Hematopoietic multipotent progenitor cell treated with erythropoietin and hydrocortisone succinate and interleukin-3 and kit ligand, for 8 days (in vitro differentiated cells): Measurements from ENCODE around the gene RPS28.
A peak's percentile ranks its signal among the peaks of the same experiment; 100 is the strongest.
"Not testable (repeated sequence)": the region's sequence is repeated elsewhere in the genome, so short reads cannot be mapped to it uniquely, and the experiment has no call there.

Source experiments
- DNase-seq: peaks from one replicate; pipeline ENCODE4 v3.0.0-alpha.2; 2015

The RPS28 gene

DNA sequence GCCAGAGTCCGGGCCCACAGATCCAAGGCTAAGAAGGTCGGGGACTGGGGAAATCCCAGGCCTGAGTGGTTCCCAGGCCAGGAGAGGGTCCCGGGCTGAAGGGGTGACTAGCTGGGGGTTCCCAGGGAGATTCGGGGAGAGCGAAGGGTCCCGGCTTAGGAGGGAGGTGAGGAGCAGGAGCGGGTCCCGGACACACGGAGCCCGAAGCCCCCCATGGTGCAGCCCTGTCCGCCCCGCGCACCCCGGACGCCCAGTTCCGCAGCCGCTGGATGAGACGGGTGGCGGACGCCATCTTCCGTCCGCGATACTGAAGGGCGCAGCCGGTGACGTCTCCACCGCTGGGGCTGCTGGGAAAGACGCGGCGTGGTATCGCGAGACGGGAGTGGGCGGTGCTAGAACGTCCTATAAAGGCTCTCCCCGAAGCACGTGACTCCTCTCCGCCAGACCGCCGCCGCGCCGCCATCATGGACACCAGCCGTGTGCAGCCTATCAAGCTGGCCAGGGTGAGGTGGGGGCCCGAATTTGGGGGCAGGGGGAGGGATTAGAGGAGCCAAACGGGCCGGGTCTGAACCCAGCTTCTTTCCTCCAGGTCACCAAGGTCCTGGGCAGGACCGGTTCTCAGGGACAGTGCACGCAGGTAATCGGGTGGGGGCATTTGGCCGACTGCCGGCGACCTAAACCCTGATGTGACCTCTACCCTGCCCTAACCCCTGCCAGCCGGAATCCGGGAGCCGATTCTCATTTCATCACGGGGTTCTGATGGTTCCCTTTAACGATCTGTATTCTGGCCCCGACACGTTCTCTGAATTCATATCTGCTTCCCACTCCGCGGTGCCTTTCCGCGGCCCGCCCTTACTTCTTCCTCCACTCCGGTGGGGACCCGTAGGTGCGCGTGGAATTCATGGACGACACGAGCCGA is at the start of gene RPS28, which contains the start of gene NDUFA7:
Gene RPS28 (plus strand): TSS at position 430 of the 919 bp plus-strand sequence. CDS start 35 bp downstream, at position 465.
Gene NDUFA7 (minus strand): TSS at position 309 of the 919 bp plus-strand sequence. CDS start 17 bp downstream, at position 292.
- peak; percentile 95 for DNase-seq

DNA sequence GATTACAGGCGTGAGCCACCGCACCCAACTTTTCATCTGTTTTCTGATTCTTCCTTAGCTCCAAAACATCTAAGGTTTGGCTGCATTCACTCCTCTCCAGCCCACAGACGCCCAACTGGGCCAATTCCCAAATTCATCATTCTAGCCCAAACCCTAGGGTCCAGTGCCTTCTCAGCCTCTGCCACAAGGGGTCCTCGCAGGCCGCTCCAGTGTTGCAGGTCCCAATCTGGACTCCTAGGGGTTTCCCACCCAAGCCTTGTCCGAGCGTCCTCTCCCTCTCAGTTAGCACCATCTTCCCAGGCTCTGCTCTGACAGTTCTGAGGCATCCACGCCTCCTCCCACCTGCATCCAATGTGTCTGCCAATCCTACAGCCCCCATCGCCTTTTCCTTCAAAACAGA is 44.8 kb upstream of the RPS28 start:
- DNase-seq, result not testable (repeated sequence)

GRCh38 chr19:8291337-8291736 is 30.0 kb upstream of the RPS28 start:
- not testable (repeated sequence) for DNase-seq

GRCh38 chr19:8302357-8302691 is 19.0 kb upstream of the RPS28 start:
- DNase-seq, result peak; percentile 59

DNA sequence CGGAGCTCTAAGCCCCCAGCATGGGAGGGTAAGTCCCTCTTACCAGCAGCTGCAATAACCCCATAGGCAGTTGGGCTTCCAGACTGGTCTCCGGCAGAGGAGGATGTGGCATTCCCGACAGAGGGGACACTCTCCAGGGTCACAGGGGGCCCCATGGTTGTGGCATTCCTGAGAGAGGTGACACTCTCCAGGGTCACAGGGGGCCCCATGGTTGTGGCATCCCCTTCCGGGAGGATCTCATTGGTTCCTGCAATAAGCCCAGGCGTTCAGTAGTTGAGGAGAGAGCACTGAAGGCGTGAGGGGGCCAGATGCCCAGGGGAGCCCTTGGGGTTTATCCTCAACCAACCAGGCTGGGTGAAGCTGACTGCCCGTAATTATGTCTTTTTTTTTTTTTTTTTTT is 18.6 kb upstream of the RPS28 start:
- no peak for DNase-seq

- DNase-seq, result peak; percentile 46
Measured at GRCh38 chr19:8304841-8305621, 16.3 kb upstream of the RPS28 start.

DNA sequence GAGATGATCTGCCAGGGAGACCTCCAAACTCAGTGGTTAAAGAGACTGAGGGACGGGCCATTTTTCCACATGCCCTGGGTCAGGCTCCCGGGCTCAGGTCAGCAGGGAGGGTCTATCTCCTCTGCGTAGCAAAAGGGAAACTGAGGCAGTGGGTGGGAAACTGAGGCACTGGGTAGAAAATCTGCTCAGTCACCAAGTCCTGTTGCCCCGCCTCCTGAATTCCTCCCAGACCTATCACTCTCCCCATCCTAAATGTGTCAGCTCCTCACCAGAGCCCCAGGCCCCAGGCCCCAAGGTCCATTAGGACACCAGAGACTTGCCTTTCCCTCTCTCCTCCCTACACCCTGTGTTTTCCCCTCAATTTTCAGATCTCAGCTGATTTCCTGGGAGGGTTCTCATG is 15.5 kb upstream of the RPS28 start:
- DNase-seq, result no peak

GRCh38 chr19:8306235-8307054 is 14.9 kb upstream of the RPS28 start:
- DNase-seq, result no peak

DNA sequence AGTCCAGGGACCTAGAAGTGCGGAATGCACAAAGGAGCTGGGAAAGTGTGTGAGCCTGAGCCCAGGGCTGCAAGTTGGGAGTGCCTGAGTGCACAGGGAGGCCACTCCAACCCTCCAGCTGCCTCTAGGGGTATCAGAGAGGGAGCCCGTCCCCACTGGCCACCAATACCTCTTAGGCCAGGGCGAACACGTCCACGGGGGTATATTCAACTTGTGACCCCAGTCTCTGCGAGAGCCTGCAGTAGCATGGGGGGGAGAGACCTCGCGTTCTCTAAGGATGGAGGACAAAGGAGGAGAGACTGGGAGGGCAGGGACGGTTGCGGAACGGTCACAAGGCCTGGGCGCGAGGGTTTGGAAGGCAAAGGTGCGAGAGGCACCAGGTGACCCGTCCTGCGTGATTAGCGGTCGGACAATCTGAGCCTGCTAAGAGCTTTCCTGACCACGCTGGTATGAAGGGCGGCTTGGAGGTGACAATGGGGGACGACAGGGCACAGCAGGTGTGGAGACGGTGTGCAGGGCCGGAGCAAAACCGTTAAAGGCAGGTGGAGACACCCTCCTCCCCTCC is 13.8 kb upstream of the RPS28 start:
- peak; percentile 25 for DNase-seq

GRCh38 chr19:8307965-8308866 is 13.1 kb upstream of the RPS28 start, which contains the start of gene CD320:
Gene CD320 (minus strand): TSS chr19:8308358. CDS start chr19:8308290, 68 bp downstream.
- peak; percentile 92 for DNase-seq

DNA sequence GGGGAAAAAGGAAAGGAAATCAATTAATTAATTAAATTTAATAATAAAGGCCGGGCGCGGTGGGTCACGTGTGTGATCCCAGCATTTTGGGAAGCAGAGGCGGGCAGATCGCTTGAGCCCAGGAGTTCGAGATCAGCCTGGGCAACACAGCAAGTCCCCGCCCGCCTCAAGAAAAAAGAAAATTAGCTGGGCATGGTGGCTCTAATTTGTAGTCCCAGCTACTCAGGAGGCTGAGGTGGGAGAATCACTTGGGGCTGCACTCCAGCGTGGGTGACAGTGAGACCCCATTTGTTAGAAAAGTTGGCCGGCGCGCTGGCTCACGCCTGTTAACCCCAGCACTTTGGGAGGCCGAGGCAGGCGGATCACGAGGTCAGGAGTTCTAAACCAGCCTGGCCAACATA is 12.4 kb upstream of the RPS28 start:
- DNase-seq, result no peak

- DNase-seq, result no peak
Measured at GRCh38 chr19:8310342-8311055, 10.8 kb upstream of the RPS28 start.

DNA sequence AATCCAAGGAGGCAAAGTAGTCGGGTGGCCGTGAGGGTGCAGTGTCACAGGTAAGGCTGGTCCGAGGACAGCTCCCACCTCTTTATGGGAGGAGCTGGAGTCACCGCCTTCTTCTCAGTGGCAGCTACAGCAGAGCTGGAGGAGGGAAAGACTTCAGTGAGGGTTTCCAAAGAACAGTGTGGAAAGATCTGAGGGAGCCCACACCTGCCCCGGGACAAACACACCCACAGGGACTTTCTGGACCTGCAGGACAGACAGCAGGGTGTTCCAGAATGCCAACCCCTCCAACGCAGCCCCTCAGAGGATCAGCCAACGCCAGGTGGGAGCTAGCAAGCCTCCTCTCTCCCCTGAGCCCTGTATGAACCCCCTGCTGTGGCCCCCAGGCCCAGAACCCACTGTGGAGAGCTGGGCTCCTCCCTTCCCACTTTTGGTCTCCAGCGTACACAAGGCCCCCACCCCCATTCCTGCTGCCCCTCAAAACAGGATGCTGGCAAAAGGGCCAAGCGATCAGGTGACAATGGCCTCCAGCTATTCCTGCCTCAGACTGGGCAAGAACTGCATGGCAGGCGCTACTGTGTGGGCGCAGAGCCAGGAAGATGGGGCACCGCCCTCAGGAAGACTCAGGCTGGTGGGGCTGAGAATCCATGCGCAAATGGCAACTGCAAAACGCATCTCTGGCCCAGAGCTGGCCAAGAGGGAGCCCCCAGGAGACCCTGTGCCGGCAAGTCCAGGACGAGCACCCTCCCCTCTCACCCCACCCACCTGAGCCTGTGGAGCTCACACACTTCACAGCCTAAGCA is 9.6 kb upstream of the RPS28 start:
- DNase-seq, result peak; percentile 83

- DNase-seq, result not testable (repeated sequence)
Measured at GRCh38 chr19:8314981-8315640, 6.2 kb upstream of the RPS28 start.

- no peak for DNase-seq
Measured at GRCh38 chr19:8316351-8317125, 4.8 kb upstream of the RPS28 start.

GRCh38 chr19:8318835-8319234 is 2.5 kb upstream of the RPS28 start:
- peak; percentile 42 for DNase-seq

GRCh38 chr19:8319807-8320520 is 1.3 kb upstream of the RPS28 start:
- no peak for DNase-seq
